Suprapubic skin (tissue), 3 donors: ENCODE results near the gene ZNF560.

Experiments
- CTCF ChIP-seq, 2 donors: fragments of 200-600 bp in 1 of 2; fragments of 450-650 bp in 1 of 2; sonication (generic) in 1 of 2; IDR thresholded peaks; one replicate each; pipeline ENCODE4 v1.5.1; 2016 to 2019; ENCODE audit warnings: antibody characterized with exemption in 2 of 2, mild to moderate bottlenecking in 1 of 2, moderate library complexity in 1 of 2
- POLR2A ChIP-seq, 2 donors: fragments of 450-650 bp; IDR thresholded peaks; one replicate each; pipeline ENCODE4 v1.6.1; 2017; ENCODE audit warnings: antibody characterized with exemption in 2 of 2, mild to moderate bottlenecking in 2 of 2, moderate library complexity in 2 of 2

- TF ChIP-seq CTCF (IDR thresholded peaks at IDR 0.05) (no peak), POLR2A (IDR thresholded peaks at IDR 0.05) (no peak)
Measured at GRCh38 chr19:9528757-9529336, 30.4 kb upstream of the ZNF560 start.
